WTC11 (cell line): ENCODE measurements around the gene VAMP4. TPM values are rescaled to one million over a fixed set of nuclear protein-coding genes. Genes with fewer than 3 reads are reported as not detected.

Source experiments
- ATAC-seq: fragments of 200-7000 bp; cut with Tn5 transposase; 2 replicates; pipeline ENCODE4 v1.10.0; 2021; ENCODE audit warnings: mild to moderate bottlenecking, moderate library complexity
- CTCF ChIA-PET: fragments of 300-600 bp; sonication (Branson Sonifier 250); formaldehyde crosslinking; loops from one replicate; lab custom pipeline; 2021; ENCODE audit warnings: antibody characterized with exemption; lab: Charles Lee
- POLR2A ChIA-PET: fragments of 350-600 bp; sonication (Branson Sonifier 250); formaldehyde crosslinking; loops from one replicate; lab custom pipeline; 2021; ENCODE audit warnings: antibody characterized with exemption; lab: Charles Lee
- DNase-seq: peaks from one replicate; pipeline ENCODE4 v3.0.0; 2021; ENCODE audit warnings: low spot score
- H3K27ac Mint-ChIP-seq: 2 replicates; pipeline ENCODE4 v1.8.0; 2021; ENCODE audit warnings: mixed read lengths
- H3K27me3 Mint-ChIP-seq: 2 replicates; pipeline ENCODE4 v1.8.0; 2021; ENCODE audit warnings: low read depth, mild to moderate bottlenecking, moderate library complexity, mixed read lengths
- H3K36me3 Mint-ChIP-seq: 2 replicates; pipeline ENCODE4 v1.8.0; 2021; ENCODE audit warnings: mixed read lengths
- H3K4me1 Mint-ChIP-seq: 2 replicates; pipeline ENCODE4 v1.8.0; 2022; ENCODE audit warnings: mixed read lengths
- H3K4me3 Mint-ChIP-seq: 2 replicates; pipeline ENCODE4 v1.8.0; 2021; ENCODE audit warnings: mild to moderate bottlenecking, moderate library complexity, mixed read lengths
- H3K9me3 Mint-ChIP-seq: 2 replicates; pipeline ENCODE4 v1.8.0; 2021; ENCODE audit warnings: mixed read lengths
- CREM ChIP-seq: sonication (generic); formaldehyde crosslinking; IDR thresholded peaks from 2 replicates; pipeline ENCODE4 v1.8.1; 2022; ENCODE audit warnings: mild to moderate bottlenecking, missing genetic modification reagents, moderate library complexity
- CTCF ChIP-seq: fragments of 200-600 bp; IDR thresholded peaks from 2 replicates; pipeline ENCODE4 v1.8.0; 2022; ENCODE audit warnings: antibody characterized with exemption
- EMX1 ChIP-seq: fragments of 250-450 bp; sonication (Bioruptor Pico); IDR thresholded peaks from 2 replicates; pipeline ENCODE4 v1.8.0; 2021; ENCODE audit warnings: mild to moderate bottlenecking
- FOXP1 ChIP-seq: sonication (generic); formaldehyde crosslinking; IDR thresholded peaks from 2 replicates; pipeline ENCODE4 v1.8.0; 2022; ENCODE audit warnings: missing genetic modification reagents, mild to moderate bottlenecking, moderate library complexity, borderline replicate concordance
- GABPB1 ChIP-seq: sonication (generic); formaldehyde crosslinking; IDR thresholded peaks from 2 replicates; pipeline ENCODE4 v1.8.1; 2023; ENCODE audit warnings: mild to moderate bottlenecking, missing genetic modification reagents
- HMGA2 ChIP-seq: fragments of 250-450 bp; sonication (Bioruptor Pico); IDR thresholded peaks from 2 replicates; pipeline ENCODE4 v1.4.0; 2021; ENCODE audit warnings: mild to moderate bottlenecking, moderate library complexity
- JUN ChIP-seq: sonication (generic); formaldehyde crosslinking; IDR thresholded peaks from 2 replicates; pipeline ENCODE4 v1.8.0; 2023; ENCODE audit warnings: mild to moderate bottlenecking, missing genetic modification reagents
- NR2C2 ChIP-seq: sonication (generic); formaldehyde crosslinking; IDR thresholded peaks from 2 replicates; pipeline ENCODE4 v1.8.0; 2022; ENCODE audit warnings: mild to moderate bottlenecking, missing genetic modification reagents
- OVOL2 ChIP-seq: fragments of 250-450 bp; sonication (Bioruptor Pico); IDR thresholded peaks from 2 replicates; pipeline ENCODE4 v1.9.0; 2021; ENCODE audit warnings: mild to moderate bottlenecking, borderline replicate concordance
- SOX15 ChIP-seq: fragments of 250-450 bp; sonication (Bioruptor Pico); IDR thresholded peaks from 2 replicates; pipeline ENCODE4 v1.9.0; 2021; ENCODE audit warnings: mild to moderate bottlenecking
- ZNF219 ChIP-seq: sonication (generic); formaldehyde crosslinking; IDR thresholded peaks from 2 replicates; pipeline ENCODE4 v1.8.0; 2023; ENCODE audit warnings: missing genetic modification reagents, mild to moderate bottlenecking, borderline replicate concordance
- ZNF396 ChIP-seq: fragments of 250-450 bp; sonication (Bioruptor Pico); IDR thresholded peaks from 2 replicates; pipeline ENCODE4 v1.8.0; 2021; ENCODE audit warnings: mild to moderate bottlenecking, moderate library complexity, borderline replicate concordance
- ZNF416 ChIP-seq: fragments of 250-450 bp; sonication (Bioruptor Pico); IDR thresholded peaks from 2 replicates; pipeline ENCODE4 v1.9.0; 2021; ENCODE audit warnings: mild to moderate bottlenecking, inconsistent platforms
- total RNA-seq: library from RNA; stranded (reverse); gene quantifications from 3 replicates; pipeline ENCODE4 v1.2.3, GENCODE V29; 2021
- TF ChIP-seq, protein P1 (sequence below): fragments of 250-450 bp; sonication (Bioruptor Pico); IDR thresholded peaks from 2 replicates; pipeline ENCODE4 v1.9.0; 2021; ENCODE audit warnings: mild to moderate bottlenecking
- TF ChIP-seq, protein P2 (sequence below): sonication (generic); formaldehyde crosslinking; IDR thresholded peaks from 2 replicates; pipeline ENCODE4 v1.8.1; 2022; ENCODE audit warnings: low read depth, missing genetic modification reagents, borderline replicate concordance
- TF ChIP-seq, protein P3 (sequence below): fragments of 250-450 bp; sonication (Bioruptor Pico); IDR thresholded peaks from 2 replicates; pipeline ENCODE4 v1.9.0; 2021; ENCODE audit warnings: moderate library complexity, mild to moderate bottlenecking, inconsistent platforms, borderline replicate concordance
- TF ChIP-seq, protein P4 (sequence below): sonication (generic); formaldehyde crosslinking; IDR thresholded peaks from 2 replicates; pipeline ENCODE4 v1.8.0; 2023; ENCODE audit warnings: mild to moderate bottlenecking, missing genetic modification reagents

VAMP4 gene
- total RNA-seq, 1 experiment from 2014 or later: 11.4 TPM

GRCh38 chr1:171654942-171655745 lies 86.7 kb downstream of the VAMP4 start (continued):
- peak; percentile 70 for TF ChIP-seq CTCF

DNA sequence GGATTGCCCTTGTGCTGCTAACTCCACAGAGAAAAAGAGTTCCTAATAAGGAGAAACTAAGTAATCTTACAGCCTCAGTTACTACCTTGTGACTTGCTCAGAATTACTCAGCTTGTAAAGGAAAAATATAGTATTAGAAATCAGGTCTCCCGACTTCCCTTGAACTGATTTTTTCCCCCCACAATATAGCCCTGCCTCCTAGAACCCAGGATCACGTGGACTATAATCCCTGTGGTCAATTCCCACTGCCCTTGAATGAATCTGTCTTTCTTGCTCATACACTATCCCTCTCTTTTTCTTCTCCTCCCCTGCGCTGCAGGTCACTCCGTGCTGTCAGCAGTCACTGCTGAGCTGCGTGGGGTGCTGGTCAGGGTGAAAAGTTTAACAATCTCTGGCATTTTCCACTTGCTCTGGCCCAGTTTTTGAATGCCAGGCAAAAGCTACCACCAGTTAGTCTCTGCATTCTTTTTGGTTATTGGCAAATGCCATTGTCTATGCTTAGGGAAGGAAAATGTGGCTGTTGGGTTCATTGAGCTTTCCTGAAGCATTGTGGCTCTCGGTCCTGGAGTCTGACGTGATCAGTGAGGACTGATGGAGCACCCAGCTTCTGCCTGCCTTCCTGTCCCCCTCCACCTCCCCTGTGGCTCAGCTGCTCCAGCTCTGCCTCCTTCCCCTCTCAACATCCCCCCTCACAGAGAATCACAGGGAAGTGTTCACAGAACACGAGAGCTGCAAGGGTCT lies 87.5 kb downstream of the VAMP4 start:
- DNase-seq (no peak), ATAC-seq (no peak)
- ChIA-PET CTCF (interaction anchor here (0.8 to 5.6 kb wide), 18 partner anchors 9 to 348 kb away, joined by 3 to 121 read pairs (median 5); partner anchors contain the start of genes DNM3, FMO4, METTL13 and VAMP4), POLR2A (interaction anchor here (0.6 to 0.7 kb wide), 2 partner anchors 10 to 218 kb away, joined by 3 to 4 read pairs; no protein-coding TSS in a partner anchor)
- Mint-ChIP-seq H3K4me1 (peaks cover 16% of the 10 kb centered on the region), H3K36me3 (no peaks in the 10 kb centered on the region), H3K27me3 (no peaks in the 10 kb centered on the region), H3K9me3 (no peaks in the 10 kb centered on the region), H3K4me3 (no peak overlapping the region), H3K27ac (no peak overlapping the region)
- TF ChIP-seq HMGA2 (CRISPR knock-in tag) (no peak), OVOL2 (CRISPR knock-in tag) (no peak), CREM (no peak), JUN (no peak), ZNF416 (CRISPR knock-in tag) (no peak), SOX15 (CRISPR knock-in tag) (no peak), FOXP1 (CRISPR knock-in tag) (no peak), ZNF219 (CRISPR knock-in tag) (no peak)

DNA sequence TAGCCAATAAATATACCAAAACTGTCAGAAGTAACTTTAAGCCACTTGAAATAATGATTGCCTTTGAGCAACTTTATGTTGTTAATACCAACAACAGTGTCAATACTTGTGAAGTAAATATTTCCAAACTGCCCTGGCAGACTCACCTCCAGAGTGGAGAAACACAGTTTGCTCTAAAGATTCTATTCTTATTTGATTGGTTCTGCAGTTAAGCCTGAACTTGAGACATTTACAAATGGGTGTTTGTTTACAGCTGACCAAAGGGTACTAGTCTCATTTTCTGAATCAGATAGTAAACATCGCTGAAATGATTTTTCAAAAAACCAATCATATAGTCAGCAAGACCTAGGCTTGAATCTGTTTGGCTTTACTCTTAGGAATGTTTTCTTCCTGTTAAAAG lies 88.1 kb downstream of the VAMP4 start:
- Mint-ChIP-seq H3K9me3 (no peaks in the 10 kb centered on the region), H3K4me1 (peaks cover 16% of the 10 kb centered on the region), H3K36me3 (no peaks in the 10 kb centered on the region), H3K27ac (no peak overlapping the region), H3K4me3 (no peak overlapping the region), H3K27me3 (no peaks in the 10 kb centered on the region)
- POLR2A ChIA-PET: no interaction called here
- no peak for DNase-seq
- TF ChIP-seq, protein P1, sequence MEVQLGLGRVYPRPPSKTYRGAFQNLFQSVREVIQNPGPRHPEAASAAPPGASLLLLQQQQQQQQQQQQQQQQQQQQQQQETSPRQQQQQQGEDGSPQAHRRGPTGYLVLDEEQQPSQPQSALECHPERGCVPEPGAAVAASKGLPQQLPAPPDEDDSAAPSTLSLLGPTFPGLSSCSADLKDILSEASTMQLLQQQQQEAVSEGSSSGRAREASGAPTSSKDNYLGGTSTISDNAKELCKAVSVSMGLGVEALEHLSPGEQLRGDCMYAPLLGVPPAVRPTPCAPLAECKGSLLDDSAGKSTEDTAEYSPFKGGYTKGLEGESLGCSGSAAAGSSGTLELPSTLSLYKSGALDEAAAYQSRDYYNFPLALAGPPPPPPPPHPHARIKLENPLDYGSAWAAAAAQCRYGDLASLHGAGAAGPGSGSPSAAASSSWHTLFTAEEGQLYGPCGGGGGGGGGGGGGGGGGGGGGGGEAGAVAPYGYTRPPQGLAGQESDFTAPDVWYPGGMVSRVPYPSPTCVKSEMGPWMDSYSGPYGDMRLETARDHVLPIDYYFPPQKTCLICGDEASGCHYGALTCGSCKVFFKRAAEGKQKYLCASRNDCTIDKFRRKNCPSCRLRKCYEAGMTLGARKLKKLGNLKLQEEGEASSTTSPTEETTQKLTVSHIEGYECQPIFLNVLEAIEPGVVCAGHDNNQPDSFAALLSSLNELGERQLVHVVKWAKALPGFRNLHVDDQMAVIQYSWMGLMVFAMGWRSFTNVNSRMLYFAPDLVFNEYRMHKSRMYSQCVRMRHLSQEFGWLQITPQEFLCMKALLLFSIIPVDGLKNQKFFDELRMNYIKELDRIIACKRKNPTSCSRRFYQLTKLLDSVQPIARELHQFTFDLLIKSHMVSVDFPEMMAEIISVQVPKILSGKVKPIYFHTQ (CRISPR knock-in tag): no peak
- TF ChIP-seq, protein P2, sequence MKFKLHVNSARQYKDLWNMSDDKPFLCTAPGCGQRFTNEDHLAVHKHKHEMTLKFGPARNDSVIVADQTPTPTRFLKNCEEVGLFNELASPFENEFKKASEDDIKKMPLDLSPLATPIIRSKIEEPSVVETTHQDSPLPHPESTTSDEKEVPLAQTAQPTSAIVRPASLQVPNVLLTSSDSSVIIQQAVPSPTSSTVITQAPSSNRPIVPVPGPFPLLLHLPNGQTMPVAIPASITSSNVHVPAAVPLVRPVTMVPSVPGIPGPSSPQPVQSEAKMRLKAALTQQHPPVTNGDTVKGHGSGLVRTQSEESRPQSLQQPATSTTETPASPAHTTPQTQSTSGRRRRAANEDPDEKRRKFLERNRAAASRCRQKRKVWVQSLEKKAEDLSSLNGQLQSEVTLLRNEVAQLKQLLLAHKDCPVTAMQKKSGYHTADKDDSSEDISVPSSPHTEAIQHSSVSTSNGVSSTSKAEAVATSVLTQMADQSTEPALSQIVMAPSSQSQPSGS (CRISPR knock-in tag): no peak
- TF ChIP-seq NR2C2 (no peak), EMX1 (CRISPR knock-in tag) (no peak), GABPB1 (CRISPR knock-in tag) (no peak), ZNF396 (no peak)
- TF ChIP-seq, protein P3, sequence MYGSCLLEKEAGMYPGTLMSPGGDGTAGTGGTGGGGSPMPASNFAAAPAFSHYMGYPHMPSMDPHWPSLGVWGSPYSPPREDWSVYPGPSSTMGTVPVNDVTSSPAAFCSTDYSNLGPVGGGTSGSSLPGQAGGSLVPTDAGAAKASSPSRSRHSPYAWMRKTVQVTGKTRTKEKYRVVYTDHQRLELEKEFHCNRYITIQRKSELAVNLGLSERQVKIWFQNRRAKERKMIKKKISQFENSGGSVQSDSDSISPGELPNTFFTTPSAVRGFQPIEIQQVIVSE (CRISPR knock-in tag): no peak
- TF ChIP-seq, protein P4, sequence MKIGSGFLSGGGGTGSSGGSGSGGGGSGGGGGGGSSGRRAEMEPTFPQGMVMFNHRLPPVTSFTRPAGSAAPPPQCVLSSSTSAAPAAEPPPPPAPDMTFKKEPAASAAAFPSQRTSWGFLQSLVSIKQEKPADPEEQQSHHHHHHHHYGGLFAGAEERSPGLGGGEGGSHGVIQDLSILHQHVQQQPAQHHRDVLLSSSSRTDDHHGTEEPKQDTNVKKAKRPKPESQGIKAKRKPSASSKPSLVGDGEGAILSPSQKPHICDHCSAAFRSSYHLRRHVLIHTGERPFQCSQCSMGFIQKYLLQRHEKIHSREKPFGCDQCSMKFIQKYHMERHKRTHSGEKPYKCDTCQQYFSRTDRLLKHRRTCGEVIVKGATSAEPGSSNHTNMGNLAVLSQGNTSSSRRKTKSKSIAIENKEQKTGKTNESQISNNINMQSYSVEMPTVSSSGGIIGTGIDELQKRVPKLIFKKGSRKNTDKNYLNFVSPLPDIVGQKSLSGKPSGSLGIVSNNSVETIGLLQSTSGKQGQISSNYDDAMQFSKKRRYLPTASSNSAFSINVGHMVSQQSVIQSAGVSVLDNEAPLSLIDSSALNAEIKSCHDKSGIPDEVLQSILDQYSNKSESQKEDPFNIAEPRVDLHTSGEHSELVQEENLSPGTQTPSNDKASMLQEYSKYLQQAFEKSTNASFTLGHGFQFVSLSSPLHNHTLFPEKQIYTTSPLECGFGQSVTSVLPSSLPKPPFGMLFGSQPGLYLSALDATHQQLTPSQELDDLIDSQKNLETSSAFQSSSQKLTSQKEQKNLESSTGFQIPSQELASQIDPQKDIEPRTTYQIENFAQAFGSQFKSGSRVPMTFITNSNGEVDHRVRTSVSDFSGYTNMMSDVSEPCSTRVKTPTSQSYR (CRISPR knock-in tag): no peak
- no peak for ATAC-seq
- CTCF ChIA-PET: interaction anchor here (1.9 to 5.6 kb wide), 3 partner anchors 10 to 63 kb away, joined by 6 to 121 read pairs (median 40); no protein-coding TSS in a partner anchor
